K562 (cell line): ENCODE measurements around the gene EPHB3. TPM values are rescaled to one million over a fixed set of nuclear protein-coding genes. Genes with fewer than 3 reads are reported as not detected.

Experiments used
- ATAC-seq: fragments of 200-7000 bp; cut with Tn5 transposase; 3 replicates; pipeline ENCODE4 v1.9.1; 2020; ENCODE audit warnings: moderate library complexity
- BruUV-seq: library from RNA; stranded (reverse); fragments of 400-500 nt; replicated peaks from 2 replicates; lab custom pipeline; 2021; lab: Mats Ljungman, UMichigan
- CTCF ChIA-PET: fragments of 300-600 bp; formaldehyde crosslinking; extraction: SDS; loops from one replicate; lab custom pipeline; 2021; ENCODE audit warnings: low intra/inter-chr PET ratio; lab: Yijun Ruan, JAX
- POLR2A ChIA-PET: fragments of 300-600, 350-650 bp; sonication (Branson Sonifier 250); formaldehyde crosslinking; extraction: SDS; loops from one replicate; lab custom pipeline; 2021; ENCODE audit warnings: antibody characterized with exemption, inconsistent platforms; lab: Yijun Ruan, JAX
- DNase-seq, 4 experiments: peaks; one replicate each; pipeline versions ENCODE4 v3.0.0 to v3.0.0-alpha.2; 2011 to 2018; ENCODE audit warnings: low spot score in 3 of 4, mixed read lengths in 3 of 4; ENCODE audit errors: extremely low read depth in 1 of 4
- FAIRE-seq: peaks from 2 replicates; lab custom pipeline; 2011; peaks lifted over from hg19 to GRCh38; lab: Jason Lieb, UNC
- H2AFZ ChIP-seq: 2 replicates; pipeline ENCODE4 v1.6.0; 2011; ENCODE audit warnings: low read depth, low read length, control low read depth, inconsistent platforms
- H3K27ac ChIP-seq: fragments of 200-600 bp; 3 replicates; pipeline ENCODE4 v1.8.0; 2011; ENCODE audit warnings: low read depth, mild to moderate bottlenecking, control low read depth, inconsistent platforms, low read length, moderate library complexity, mixed read lengths; ENCODE audit errors: extremely low read depth
- H3K27me3 ChIP-seq, 2 experiments: fragments of 300-600 bp in 1 of 2; 2 replicates in 1 of 2; 3 replicates in 1 of 2; pipeline versions ENCODE4 v1.6.0 to v1.8.0; 2011; ENCODE audit warnings: inconsistent platforms in 2 of 2, low read length in 2 of 2, mild to moderate bottlenecking in 1 of 2, mixed read lengths in 1 of 2, moderate library complexity in 1 of 2; ENCODE audit not compliant: control insufficient read depth in 2 of 2, insufficient read depth in 2 of 2
- H3K36me3 ChIP-seq: fragments of 300-600 bp; 3 replicates; pipeline ENCODE4 v1.8.0; 2011; ENCODE audit warnings: mild to moderate bottlenecking, low read length, inconsistent platforms; ENCODE audit not compliant: control insufficient read depth, insufficient read depth
- H3K4me1 ChIP-seq, 2 experiments: fragments of 200-600 bp in 1 of 2; replicated peaks in 1 of 2; 2 replicates in 1 of 2; 3 replicates in 1 of 2; pipeline versions ENCODE4 v1.5.1 to v1.8.0; 2011; ENCODE audit warnings: inconsistent platforms in 2 of 2, low read length in 2 of 2, mild to moderate bottlenecking in 1 of 2, mixed read lengths in 1 of 2, moderate library complexity in 1 of 2; ENCODE audit not compliant: control insufficient read depth in 2 of 2, insufficient read depth in 2 of 2
- H3K4me2 ChIP-seq: 2 replicates; pipeline ENCODE4 v1.6.1; 2011; ENCODE audit warnings: low read length, control low read depth, inconsistent platforms, mixed read lengths; ENCODE audit not compliant: insufficient read depth
- H3K4me3 ChIP-seq: fragments of 200-600 bp; sonication (generic), shearing (Covaris generic); 2 replicates; pipeline ENCODE4 v1.5.1; 2016; ENCODE audit warnings: control low read depth, inconsistent platforms
- H3K79me2 ChIP-seq: fragments of 200-600 bp; 3 replicates; pipeline ENCODE4 v1.8.0; 2011; ENCODE audit warnings: low read length, inconsistent platforms; ENCODE audit not compliant: control insufficient read depth, insufficient read depth
- H3K9ac ChIP-seq, 2 experiments: 2 replicates each; pipeline versions ENCODE4 v1.6.0 to v1.6.1; 2011; ENCODE audit warnings: low read depth in 2 of 2, low read length in 2 of 2, control low read depth in 1 of 2, inconsistent platforms in 1 of 2, mild to moderate bottlenecking in 1 of 2, mixed read lengths in 1 of 2; ENCODE audit not compliant: insufficient read depth in 1 of 2
- H3K9me1 ChIP-seq: one replicate; pipeline ENCODE4 v1.6.0; 2011; ENCODE audit warnings: inconsistent platforms, mild to moderate bottlenecking, low read length, moderate library complexity; ENCODE audit not compliant: control insufficient read depth, insufficient read depth
- H3K9me3 ChIP-seq: replicated peaks from 2 replicates; pipeline ENCODE4 v1.5.1; 2011; ENCODE audit warnings: low read depth, low read length, inconsistent platforms; ENCODE audit not compliant: control insufficient read depth, insufficient read depth
- H4K20me1 ChIP-seq: replicated peaks from 2 replicates; pipeline ENCODE4 v1.6.1; 2011; ENCODE audit warnings: low read length, inconsistent platforms, mixed read lengths; ENCODE audit not compliant: control insufficient read depth, insufficient read depth
- ATF1 ChIP-seq, 2 experiments: fragments of 450-650 bp in 1 of 2; IDR thresholded peaks; 2 replicates each; pipeline ENCODE4 v1.6.1; 2016; ENCODE audit warnings: missing compliant biosample characterization in 1 of 2, missing genetic modification characterization in 1 of 2
- CREM ChIP-seq: IDR thresholded peaks from 2 replicates; pipeline ENCODE4 v1.6.1; 2014; ENCODE audit warnings: antibody characterized with exemption, low read depth
- ERF ChIP-seq: fragments of 450-650 bp; formaldehyde crosslinking; IDR thresholded peaks from 2 replicates; pipeline ENCODE4 v1.4.0; 2020; ENCODE audit warnings: mild to moderate bottlenecking, mixed read lengths
- FOS ChIP-seq: IDR thresholded peaks from 3 replicates; pipeline ENCODE4 v1.6.1; 2011; ENCODE audit not compliant: insufficient read length; ENCODE audit errors: extremely low read depth
- HMG20B ChIP-seq: fragments of 250-450 bp; sonication (Bioruptor Pico); IDR thresholded peaks from 2 replicates; pipeline ENCODE4 v1.5.0; 2021; ENCODE audit warnings: mild to moderate bottlenecking
- IFI16 ChIP-seq: fragments of 250-450 bp; sonication (Bioruptor Pico); IDR thresholded peaks from 2 replicates; pipeline ENCODE4 v2.1.2; 2022; ENCODE audit warnings: mild to moderate bottlenecking, inconsistent platforms
- KLF16 ChIP-seq: IDR thresholded peaks from 2 replicates; pipeline ENCODE4 v1.6.1; 2016; ENCODE audit warnings: antibody characterized with exemption
- PRMT5 ChIP-seq: sonication (generic); formaldehyde crosslinking; IDR thresholded peaks from 2 replicates; pipeline ENCODE4 v1.5.0; 2020; ENCODE audit warnings: missing genetic modification reagents
- SMARCE1 ChIP-seq: fragments of 450-650 bp; IDR thresholded peaks from 2 replicates; pipeline ENCODE4 v1.7.1; 2016; ENCODE audit warnings: mild to moderate bottlenecking
- TAF9B ChIP-seq: fragments of 450-650 bp; IDR thresholded peaks from 2 replicates; pipeline ENCODE4 v1.6.1; 2018; ENCODE audit warnings: mild to moderate bottlenecking; ENCODE audit not compliant: partially characterized antibody
- ZBTB1 ChIP-seq: sonication (generic); formaldehyde crosslinking; IDR thresholded peaks from 2 replicates; pipeline ENCODE4 v1.8.1; 2023; ENCODE audit warnings: missing genetic modification reagents, low read depth, mild to moderate bottlenecking, borderline replicate concordance
- WGBS: fragments of 100-300 bp; shearing (Covaris generic); methylation state at CpG from one replicate; pipeline ENCODE4 v1.1.6; 2016; ENCODE audit warnings: low coverage, mixed read lengths; ENCODE audit not compliant: insufficient coverage; ENCODE audit errors: missing lambda C conversion rate; 5-methylcytosine and 5-hydroxymethylcytosine counted together
- in situ Hi-C: fragments of 300-500 bp; cut with MboI; formaldehyde crosslinking; loops from 4 replicates; pipeline ENCODE4 v1.15.0; 2018; ENCODE audit warnings: inconsistent platforms, mixed read lengths
- intact Hi-C: fragments of 100-400 bp; cut with micrococcal nuclease; formaldehyde crosslinking; loops from 2 replicates; pipeline ENCODE4 v1.14.2; 2022
- polyA plus RNA-seq, 8 experiments: library from polyadenylated mRNA; depleted of rRNA in 4 of 8; stranded (reverse) in 5 of 8; unstranded in 3 of 8; fragments of >200 nt; fragmentation: Nextera tagmentation in 2 of 8; fragmentation: Illumina TruSeq in 1 of 8; extraction: Ambion mirVana in 2 of 8; extraction: Trizol in 1 of 8; gene quantifications; 2 replicates each; pipeline versions ENCODE4 v1.2.1 to v1.2.3, GENCODE V29; 2011 to 2014; ENCODE audit warnings: inconsistent platforms in 1 of 8, missing spikeins in 1 of 8
- total RNA-seq, 7 experiments: library from RNA; depleted of rRNA in 6 of 7; stranded (reverse); fragments of >200 nt in 6 of 7; fragmentation: Illumina TruSeq in 2 of 7; extraction: Trizol in 2 of 7; gene quantifications; 2 replicates each; pipeline versions ENCODE4 v1.2.1 to v1.2.3, GENCODE V29; 2011 to 2021; ENCODE audit warnings: low replicate concordance in 1 of 7
- TF ChIP-seq, protein P1 (sequence below), 2 experiments: fragments of 150-350 bp in 1 of 2; IDR thresholded peaks; 2 replicates each; pipeline ENCODE4 v1.6.1; 2012 to 2016; ENCODE audit warnings: low read depth in 2 of 2, low read length in 2 of 2, mild to moderate bottlenecking in 1 of 2, moderate library complexity in 1 of 2
- TF ChIP-seq, protein P2 (sequence below): sonication (generic); formaldehyde crosslinking; IDR thresholded peaks from 2 replicates; pipeline ENCODE4 v1.8.1; 2022; ENCODE audit warnings: missing genetic modification reagents
- TF ChIP-seq, protein P3 (sequence below): fragments of 450-650 bp; IDR thresholded peaks from 2 replicates; pipeline ENCODE4 v1.6.1; 2016; ENCODE audit warnings: antibody characterized with exemption
- TF ChIP-seq, protein P4 (sequence below): fragments of 450-650 bp; formaldehyde crosslinking; IDR thresholded peaks from 2 replicates; pipeline ENCODE4 v1.4.0; 2020; ENCODE audit warnings: mild to moderate bottlenecking, moderate library complexity

EPHB3 gene
- total and polyA plus RNA-seq, 9 of the 15 experiments (the other 6 are each of a cell fraction or from before 2014, with no cell fraction given) = not detected

DNA sequence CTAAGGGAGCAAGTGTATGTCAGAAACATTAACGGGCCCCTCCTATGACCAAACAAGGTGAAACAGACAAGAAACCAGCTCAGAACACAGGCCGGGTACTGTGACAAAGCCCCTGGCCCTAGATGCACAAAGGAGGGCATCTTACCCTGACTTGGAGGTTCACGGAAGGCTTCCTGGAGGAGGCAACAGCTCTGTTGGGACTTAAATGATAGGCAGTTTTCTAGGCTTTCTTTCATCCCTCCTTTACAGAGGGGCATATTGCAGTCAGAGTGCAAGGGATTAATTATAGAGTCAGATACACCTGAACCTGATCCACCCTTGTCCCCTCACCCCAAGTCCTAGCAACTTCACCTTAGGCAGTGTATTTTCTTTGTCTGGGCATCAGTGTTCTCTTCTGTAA is 8.4 kb downstream of the EPHB3 start (continued):
- TF ChIP-seq ATF1 (CRISPR knock-in tag; IDR thresholded peaks at IDR 0.05) = no peak
- TF ChIP-seq ATF1 (tag; IDR thresholded peaks at IDR 0.05) = no peak
- TF ChIP-seq, protein P1, sequence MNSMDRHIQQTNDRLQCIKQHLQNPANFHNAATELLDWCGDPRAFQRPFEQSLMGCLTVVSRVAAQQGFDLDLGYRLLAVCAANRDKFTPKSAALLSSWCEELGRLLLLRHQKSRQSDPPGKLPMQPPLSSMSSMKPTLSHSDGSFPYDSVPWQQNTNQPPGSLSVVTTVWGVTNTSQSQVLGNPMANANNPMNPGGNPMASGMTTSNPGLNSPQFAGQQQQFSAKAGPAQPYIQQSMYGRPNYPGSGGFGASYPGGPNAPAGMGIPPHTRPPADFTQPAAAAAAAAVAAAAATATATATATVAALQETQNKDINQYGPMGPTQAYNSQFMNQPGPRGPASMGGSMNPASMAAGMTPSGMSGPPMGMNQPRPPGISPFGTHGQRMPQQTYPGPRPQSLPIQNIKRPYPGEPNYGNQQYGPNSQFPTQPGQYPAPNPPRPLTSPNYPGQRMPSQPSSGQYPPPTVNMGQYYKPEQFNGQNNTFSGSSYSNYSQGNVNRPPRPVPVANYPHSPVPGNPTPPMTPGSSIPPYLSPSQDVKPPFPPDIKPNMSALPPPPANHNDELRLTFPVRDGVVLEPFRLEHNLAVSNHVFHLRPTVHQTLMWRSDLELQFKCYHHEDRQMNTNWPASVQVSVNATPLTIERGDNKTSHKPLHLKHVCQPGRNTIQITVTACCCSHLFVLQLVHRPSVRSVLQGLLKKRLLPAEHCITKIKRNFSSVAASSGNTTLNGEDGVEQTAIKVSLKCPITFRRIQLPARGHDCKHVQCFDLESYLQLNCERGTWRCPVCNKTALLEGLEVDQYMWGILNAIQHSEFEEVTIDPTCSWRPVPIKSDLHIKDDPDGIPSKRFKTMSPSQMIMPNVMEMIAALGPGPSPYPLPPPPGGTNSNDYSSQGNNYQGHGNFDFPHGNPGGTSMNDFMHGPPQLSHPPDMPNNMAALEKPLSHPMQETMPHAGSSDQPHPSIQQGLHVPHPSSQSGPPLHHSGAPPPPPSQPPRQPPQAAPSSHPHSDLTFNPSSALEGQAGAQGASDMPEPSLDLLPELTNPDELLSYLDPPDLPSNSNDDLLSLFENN (IDR thresholded peaks at IDR 0.05; ENCODE audit: low read depth in 2 of 2, low read length in 2 of 2) = no peak

DNA sequence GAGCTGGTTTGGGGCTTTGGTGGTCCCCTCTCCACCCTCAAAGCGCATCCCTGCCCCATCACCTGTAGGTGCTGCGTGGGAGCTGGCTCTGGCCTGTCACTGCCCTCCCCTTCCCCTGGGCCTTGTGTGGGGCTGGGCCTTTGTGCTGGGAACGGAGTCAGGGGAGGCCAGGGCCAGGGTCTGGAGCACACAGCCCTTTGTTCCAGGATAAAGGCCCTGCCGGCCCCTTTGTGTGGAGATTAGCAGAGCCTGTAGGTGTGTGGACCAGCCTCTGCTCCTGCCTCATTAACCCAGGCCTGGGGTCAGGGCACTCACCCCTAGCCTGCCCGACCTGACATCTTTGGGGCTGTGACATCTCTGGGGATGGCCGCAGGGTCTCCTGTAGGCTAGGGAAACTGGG is 8.9 kb downstream of the EPHB3 start:
- H4K20me1 ChIP-seq = peaks cover 7% of the 10 kb centered on the region
- ATAC-seq (no peak), FAIRE-seq (no peak), DNase-seq (no peak)
- no peak overlapping the region for H3K9ac ChIP-seq
- no peaks in the 10 kb centered on the region for H3K9me1 ChIP-seq
- no peaks in the 10 kb centered on the region for H3K79me2 ChIP-seq
- BruUV-seq = no TSS peak
- no peak overlapping the region for H3K4me2 ChIP-seq
- H3K9me3 ChIP-seq = no peaks in the 10 kb centered on the region
- no peak overlapping the region for H3K27ac ChIP-seq
- H3K36me3 ChIP-seq = no peaks in the 10 kb centered on the region
- intact Hi-C loops (no loop called here), in situ Hi-C loops (no loop called here)
- WGBS = 4% methylated on average over 5 of the region's 6 CpGs
- ChIA-PET POLR2A (no interaction called here), CTCF (no interaction called here)
- peaks cover 58 to 94% of the 10 kb centered on the region in 2 experiments for H3K27me3 ChIP-seq
- H3K4me1 ChIP-seq = peaks cover 0 to 14% of the 10 kb centered on the region in 2 experiments; a peak in 2 of 5 replicates
- no peak overlapping the region for H3K4me3 ChIP-seq
- no peak overlapping the region for H2AFZ ChIP-seq
- no peak for TF ChIP-seq SMARCE1
- no peak for TF ChIP-seq IFI16
- no peak for TF ChIP-seq KLF16
- no peak for TF ChIP-seq ERF
- no peak for TF ChIP-seq FOS
- TF ChIP-seq, protein P2, sequence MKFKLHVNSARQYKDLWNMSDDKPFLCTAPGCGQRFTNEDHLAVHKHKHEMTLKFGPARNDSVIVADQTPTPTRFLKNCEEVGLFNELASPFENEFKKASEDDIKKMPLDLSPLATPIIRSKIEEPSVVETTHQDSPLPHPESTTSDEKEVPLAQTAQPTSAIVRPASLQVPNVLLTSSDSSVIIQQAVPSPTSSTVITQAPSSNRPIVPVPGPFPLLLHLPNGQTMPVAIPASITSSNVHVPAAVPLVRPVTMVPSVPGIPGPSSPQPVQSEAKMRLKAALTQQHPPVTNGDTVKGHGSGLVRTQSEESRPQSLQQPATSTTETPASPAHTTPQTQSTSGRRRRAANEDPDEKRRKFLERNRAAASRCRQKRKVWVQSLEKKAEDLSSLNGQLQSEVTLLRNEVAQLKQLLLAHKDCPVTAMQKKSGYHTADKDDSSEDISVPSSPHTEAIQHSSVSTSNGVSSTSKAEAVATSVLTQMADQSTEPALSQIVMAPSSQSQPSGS (CRISPR knock-in tag) = no peak
- TF ChIP-seq ZBTB1 (CRISPR knock-in tag) = no peak
- TF ChIP-seq HMG20B (CRISPR knock-in tag) = no peak
- TF ChIP-seq PRMT5 = no peak
- TF ChIP-seq, protein P3, sequence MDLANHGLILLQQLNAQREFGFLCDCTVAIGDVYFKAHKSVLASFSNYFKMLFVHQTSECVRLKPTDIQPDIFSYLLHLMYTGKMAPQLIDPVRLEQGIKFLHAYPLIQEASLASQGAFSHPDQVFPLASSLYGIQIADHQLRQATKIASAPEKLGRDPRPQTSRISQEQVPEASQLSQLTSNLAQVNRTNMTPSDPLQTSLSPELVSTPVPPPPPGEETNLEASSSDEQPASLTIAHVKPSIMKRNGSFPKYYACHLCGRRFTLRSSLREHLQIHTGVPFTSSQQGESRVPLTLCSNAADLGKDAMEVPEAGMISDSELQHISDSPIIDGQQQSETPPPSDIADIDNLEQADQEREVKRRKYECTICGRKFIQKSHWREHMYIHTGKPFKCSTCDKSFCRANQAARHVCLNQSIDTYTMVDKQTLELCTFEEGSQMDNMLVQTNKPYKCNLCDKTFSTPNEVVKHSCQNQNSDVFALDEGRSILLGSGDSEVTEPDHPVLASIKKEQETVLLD = no peak
- TF ChIP-seq TAF9B = no peak
- TF ChIP-seq CREM = no peak
- TF ChIP-seq, protein P4, sequence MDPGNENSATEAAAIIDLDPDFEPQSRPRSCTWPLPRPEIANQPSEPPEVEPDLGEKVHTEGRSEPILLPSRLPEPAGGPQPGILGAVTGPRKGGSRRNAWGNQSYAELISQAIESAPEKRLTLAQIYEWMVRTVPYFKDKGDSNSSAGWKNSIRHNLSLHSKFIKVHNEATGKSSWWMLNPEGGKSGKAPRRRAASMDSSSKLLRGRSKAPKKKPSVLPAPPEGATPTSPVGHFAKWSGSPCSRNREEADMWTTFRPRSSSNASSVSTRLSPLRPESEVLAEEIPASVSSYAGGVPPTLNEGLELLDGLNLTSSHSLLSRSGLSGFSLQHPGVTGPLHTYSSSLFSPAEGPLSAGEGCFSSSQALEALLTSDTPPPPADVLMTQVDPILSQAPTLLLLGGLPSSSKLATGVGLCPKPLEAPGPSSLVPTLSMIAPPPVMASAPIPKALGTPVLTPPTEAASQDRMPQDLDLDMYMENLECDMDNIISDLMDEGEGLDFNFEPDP (CRISPR knock-in tag) = no peak
